K562 (cell line): ENCODE data around the gene KLRK1. TPM values are rescaled to one million over a fixed set of nuclear protein-coding genes. Genes with fewer than 3 reads are reported as not detected.
A peak's percentile ranks its signal among the peaks of the same experiment; 100 is the strongest.

Experiments
- ATAC-seq: fragments of 200-7000 bp; cut with Tn5 transposase; 3 replicates; pipeline ENCODE4 v1.9.1; 2020; ENCODE audit warnings: moderate library complexity
- BruUV-seq: library from RNA; stranded (reverse); fragments of 400-500 nt; replicated peaks from 2 replicates; lab custom pipeline; 2021; lab: Mats Ljungman, UMichigan
- CTCF ChIA-PET: fragments of 300-600 bp; formaldehyde crosslinking; extraction: SDS; loops from one replicate; lab custom pipeline; 2021; ENCODE audit warnings: low intra/inter-chr PET ratio; lab: Yijun Ruan, JAX
- POLR2A ChIA-PET: fragments of 300-600, 350-650 bp; sonication (Branson Sonifier 250); formaldehyde crosslinking; extraction: SDS; loops from one replicate; lab custom pipeline; 2021; ENCODE audit warnings: antibody characterized with exemption, inconsistent platforms; lab: Yijun Ruan, JAX
- DNase-seq, 4 experiments: peaks; one replicate each; pipeline versions ENCODE4 v3.0.0 to v3.0.0-alpha.2; 2011 to 2018; ENCODE audit warnings: low spot score in 3 of 4, mixed read lengths in 3 of 4; ENCODE audit errors: extremely low read depth in 1 of 4
- FAIRE-seq: peaks from 2 replicates; lab custom pipeline; 2011; peaks lifted over from hg19 to GRCh38; lab: Jason Lieb, UNC
- H2AFZ ChIP-seq: 2 replicates; pipeline ENCODE4 v1.6.0; 2011; ENCODE audit warnings: low read depth, low read length, control low read depth, inconsistent platforms
- H3K27ac ChIP-seq: fragments of 200-600 bp; 3 replicates; pipeline ENCODE4 v1.8.0; 2011; ENCODE audit warnings: low read depth, mild to moderate bottlenecking, control low read depth, inconsistent platforms, low read length, moderate library complexity, mixed read lengths; ENCODE audit errors: extremely low read depth
- H3K27me3 ChIP-seq, 2 experiments: fragments of 300-600 bp in 1 of 2; 2 replicates in 1 of 2; 3 replicates in 1 of 2; pipeline versions ENCODE4 v1.6.0 to v1.8.0; 2011; ENCODE audit warnings: inconsistent platforms in 2 of 2, low read length in 2 of 2, mild to moderate bottlenecking in 1 of 2, mixed read lengths in 1 of 2, moderate library complexity in 1 of 2; ENCODE audit not compliant: control insufficient read depth in 2 of 2, insufficient read depth in 2 of 2
- H3K36me3 ChIP-seq: fragments of 300-600 bp; 3 replicates; pipeline ENCODE4 v1.8.0; 2011; ENCODE audit warnings: mild to moderate bottlenecking, low read length, inconsistent platforms; ENCODE audit not compliant: control insufficient read depth, insufficient read depth
- H3K4me1 ChIP-seq, 2 experiments: fragments of 200-600 bp in 1 of 2; replicated peaks in 1 of 2; 2 replicates in 1 of 2; 3 replicates in 1 of 2; pipeline versions ENCODE4 v1.5.1 to v1.8.0; 2011; ENCODE audit warnings: inconsistent platforms in 2 of 2, low read length in 2 of 2, mild to moderate bottlenecking in 1 of 2, mixed read lengths in 1 of 2, moderate library complexity in 1 of 2; ENCODE audit not compliant: control insufficient read depth in 2 of 2, insufficient read depth in 2 of 2
- H3K4me2 ChIP-seq: 2 replicates; pipeline ENCODE4 v1.6.1; 2011; ENCODE audit warnings: low read length, control low read depth, inconsistent platforms, mixed read lengths; ENCODE audit not compliant: insufficient read depth
- H3K4me3 ChIP-seq: fragments of 200-600 bp; sonication (generic), shearing (Covaris generic); 2 replicates; pipeline ENCODE4 v1.5.1; 2016; ENCODE audit warnings: control low read depth, inconsistent platforms
- H3K79me2 ChIP-seq: fragments of 200-600 bp; 3 replicates; pipeline ENCODE4 v1.8.0; 2011; ENCODE audit warnings: low read length, inconsistent platforms; ENCODE audit not compliant: control insufficient read depth, insufficient read depth
- H3K9ac ChIP-seq, 2 experiments: 2 replicates each; pipeline versions ENCODE4 v1.6.0 to v1.6.1; 2011; ENCODE audit warnings: low read depth in 2 of 2, low read length in 2 of 2, control low read depth in 1 of 2, inconsistent platforms in 1 of 2, mild to moderate bottlenecking in 1 of 2, mixed read lengths in 1 of 2; ENCODE audit not compliant: insufficient read depth in 1 of 2
- H3K9me1 ChIP-seq: one replicate; pipeline ENCODE4 v1.6.0; 2011; ENCODE audit warnings: inconsistent platforms, mild to moderate bottlenecking, low read length, moderate library complexity; ENCODE audit not compliant: control insufficient read depth, insufficient read depth
- H3K9me3 ChIP-seq: replicated peaks from 2 replicates; pipeline ENCODE4 v1.5.1; 2011; ENCODE audit warnings: low read depth, low read length, inconsistent platforms; ENCODE audit not compliant: control insufficient read depth, insufficient read depth
- H4K20me1 ChIP-seq: replicated peaks from 2 replicates; pipeline ENCODE4 v1.6.1; 2011; ENCODE audit warnings: low read length, inconsistent platforms, mixed read lengths; ENCODE audit not compliant: control insufficient read depth, insufficient read depth
- ARID3B ChIP-seq: fragments of 250-450 bp; sonication (Bioruptor Pico); IDR thresholded peaks from 2 replicates; pipeline ENCODE4 v1.4.0; 2020; ENCODE audit warnings: borderline replicate concordance
- DIDO1 ChIP-seq: fragments of 450-650 bp; IDR thresholded peaks from 2 replicates; pipeline ENCODE4 v1.6.1; 2016; ENCODE audit warnings: low read depth, missing biosample characterization, missing genetic modification characterization
- HMBOX1 ChIP-seq: sonication (generic); IDR thresholded peaks from 2 replicates; pipeline ENCODE4 v1.6.1; 2016
- PKNOX1 ChIP-seq: fragments of 450-650 bp; IDR thresholded peaks from 2 replicates; pipeline ENCODE4 v1.6.1; 2016
- TAF15 ChIP-seq: fragments of 200-400 bp; formaldehyde crosslinking; IDR thresholded peaks from 2 replicates; pipeline ENCODE4 v1.6.1; 2017; ENCODE audit warnings: mild to moderate bottlenecking, low read depth, low read length, moderate library complexity
- ZKSCAN1 ChIP-seq: fragments of 150-350 bp; IDR thresholded peaks from 2 replicates; pipeline ENCODE4 v1.6.1; 2016; ENCODE audit warnings: low read depth, low read length
- ZNF766 ChIP-seq: fragments of 200-800 bp; sonication (Bioruptor generic); conservative IDR thresholded peaks from 2 replicates; pipeline ENCODE4 v1.6.1; 2016; ENCODE audit warnings: missing genetic modification characterization, missing compliant biosample characterization
- WGBS: fragments of 100-300 bp; shearing (Covaris generic); methylation state at CpG from one replicate; pipeline ENCODE4 v1.1.6; 2016; ENCODE audit warnings: low coverage, mixed read lengths; ENCODE audit not compliant: insufficient coverage; ENCODE audit errors: missing lambda C conversion rate; 5-methylcytosine and 5-hydroxymethylcytosine counted together
- in situ Hi-C: fragments of 300-500 bp; cut with MboI; formaldehyde crosslinking; loops from 4 replicates; pipeline ENCODE4 v1.15.0; 2018; ENCODE audit warnings: inconsistent platforms, mixed read lengths
- intact Hi-C: fragments of 100-400 bp; cut with micrococcal nuclease; formaldehyde crosslinking; loops from 2 replicates; pipeline ENCODE4 v1.14.2; 2022
- polyA plus RNA-seq, 8 experiments: library from polyadenylated mRNA; depleted of rRNA in 4 of 8; stranded (reverse) in 5 of 8; unstranded in 3 of 8; fragments of >200 nt; fragmentation: Nextera tagmentation in 2 of 8; fragmentation: Illumina TruSeq in 1 of 8; extraction: Ambion mirVana in 2 of 8; extraction: Trizol in 1 of 8; gene quantifications; 2 replicates each; pipeline versions ENCODE4 v1.2.1 to v1.2.3, GENCODE V29; 2011 to 2014; ENCODE audit warnings: inconsistent platforms in 1 of 8, missing spikeins in 1 of 8
- total RNA-seq, 7 experiments: library from RNA; depleted of rRNA in 6 of 7; stranded (reverse); fragments of >200 nt in 6 of 7; fragmentation: Illumina TruSeq in 2 of 7; extraction: Trizol in 2 of 7; gene quantifications; 2 replicates each; pipeline versions ENCODE4 v1.2.1 to v1.2.3, GENCODE V29; 2011 to 2021; ENCODE audit warnings: low replicate concordance in 1 of 7
- TF ChIP-seq, protein P1 (sequence below), 2 experiments: fragments of 450-650 bp; IDR thresholded peaks; 2 replicates each; pipeline ENCODE4 v1.6.1; 2016; ENCODE audit warnings: mild to moderate bottlenecking in 2 of 2, borderline replicate concordance in 1 of 2, low read depth in 1 of 2, moderate library complexity in 1 of 2

Gene KLRK1
- total and polyA plus RNA-seq, 9 of the 15 experiments (the other 6 are each of a cell fraction or from before 2014, with no cell fraction given): 0.03 to 0.09 (median 0.06) TPM; not detected in 3

- DNase-seq: peak in 2 of 4 experiments; percentile 50 to 73
- peak overlapping the region; percentile 97 for H3K4me2 ChIP-seq
- peaks cover 6% of the 10 kb centered on the region for H3K9me3 ChIP-seq
- ATAC-seq: peak; percentile 64
- peak overlapping the region; percentile 99 for H3K27ac ChIP-seq
- H3K4me1 ChIP-seq: peaks cover 2 to 24% of the 10 kb centered on the region in 2 experiments; a peak in 4 of 5 replicates
- peak overlapping the region; percentile 91 for H2AFZ ChIP-seq
- H3K9me1 ChIP-seq: no peaks in the 10 kb centered on the region
- peak; percentile 68 for FAIRE-seq
- no peaks in the 10 kb centered on the region; the same call in 2 of the 3 replicates for H3K36me3 ChIP-seq
- in situ Hi-C loops: no loop called here
- H3K27me3 ChIP-seq: no peaks in the 10 kb centered on the region
- no peaks in the 10 kb centered on the region for H4K20me1 ChIP-seq
- peak overlapping the region; percentile 91 to 92; a peak in 3 of 4 replicates for H3K9ac ChIP-seq
- ChIA-PET POLR2A (interaction anchor here (0.6 to 0.9 kb wide), 3 partner anchors 17 to 777 kb away, joined by 3 to 4 read pairs (median 4); no protein-coding TSS in a partner anchor), CTCF (no interaction called here)
- peak overlapping the region; percentile 65 for H3K4me3 ChIP-seq
- WGBS: 2% methylated on average over 15 of the region's 15 CpGs
- intact Hi-C loops: no loop called here
- peaks cover 31% of the 10 kb centered on the region for H3K79me2 ChIP-seq
- no TSS peak for BruUV-seq
- TF ChIP-seq HMBOX1 (peak; percentile 43), DIDO1 (no peak), ZKSCAN1 (no peak), PKNOX1 (no peak), ARID3B (CRISPR knock-in tag) (no peak), ZNF766 (CRISPR knock-in tag) (peak; percentile 15), TAF15 (no peak)
- TF ChIP-seq, protein P1, sequence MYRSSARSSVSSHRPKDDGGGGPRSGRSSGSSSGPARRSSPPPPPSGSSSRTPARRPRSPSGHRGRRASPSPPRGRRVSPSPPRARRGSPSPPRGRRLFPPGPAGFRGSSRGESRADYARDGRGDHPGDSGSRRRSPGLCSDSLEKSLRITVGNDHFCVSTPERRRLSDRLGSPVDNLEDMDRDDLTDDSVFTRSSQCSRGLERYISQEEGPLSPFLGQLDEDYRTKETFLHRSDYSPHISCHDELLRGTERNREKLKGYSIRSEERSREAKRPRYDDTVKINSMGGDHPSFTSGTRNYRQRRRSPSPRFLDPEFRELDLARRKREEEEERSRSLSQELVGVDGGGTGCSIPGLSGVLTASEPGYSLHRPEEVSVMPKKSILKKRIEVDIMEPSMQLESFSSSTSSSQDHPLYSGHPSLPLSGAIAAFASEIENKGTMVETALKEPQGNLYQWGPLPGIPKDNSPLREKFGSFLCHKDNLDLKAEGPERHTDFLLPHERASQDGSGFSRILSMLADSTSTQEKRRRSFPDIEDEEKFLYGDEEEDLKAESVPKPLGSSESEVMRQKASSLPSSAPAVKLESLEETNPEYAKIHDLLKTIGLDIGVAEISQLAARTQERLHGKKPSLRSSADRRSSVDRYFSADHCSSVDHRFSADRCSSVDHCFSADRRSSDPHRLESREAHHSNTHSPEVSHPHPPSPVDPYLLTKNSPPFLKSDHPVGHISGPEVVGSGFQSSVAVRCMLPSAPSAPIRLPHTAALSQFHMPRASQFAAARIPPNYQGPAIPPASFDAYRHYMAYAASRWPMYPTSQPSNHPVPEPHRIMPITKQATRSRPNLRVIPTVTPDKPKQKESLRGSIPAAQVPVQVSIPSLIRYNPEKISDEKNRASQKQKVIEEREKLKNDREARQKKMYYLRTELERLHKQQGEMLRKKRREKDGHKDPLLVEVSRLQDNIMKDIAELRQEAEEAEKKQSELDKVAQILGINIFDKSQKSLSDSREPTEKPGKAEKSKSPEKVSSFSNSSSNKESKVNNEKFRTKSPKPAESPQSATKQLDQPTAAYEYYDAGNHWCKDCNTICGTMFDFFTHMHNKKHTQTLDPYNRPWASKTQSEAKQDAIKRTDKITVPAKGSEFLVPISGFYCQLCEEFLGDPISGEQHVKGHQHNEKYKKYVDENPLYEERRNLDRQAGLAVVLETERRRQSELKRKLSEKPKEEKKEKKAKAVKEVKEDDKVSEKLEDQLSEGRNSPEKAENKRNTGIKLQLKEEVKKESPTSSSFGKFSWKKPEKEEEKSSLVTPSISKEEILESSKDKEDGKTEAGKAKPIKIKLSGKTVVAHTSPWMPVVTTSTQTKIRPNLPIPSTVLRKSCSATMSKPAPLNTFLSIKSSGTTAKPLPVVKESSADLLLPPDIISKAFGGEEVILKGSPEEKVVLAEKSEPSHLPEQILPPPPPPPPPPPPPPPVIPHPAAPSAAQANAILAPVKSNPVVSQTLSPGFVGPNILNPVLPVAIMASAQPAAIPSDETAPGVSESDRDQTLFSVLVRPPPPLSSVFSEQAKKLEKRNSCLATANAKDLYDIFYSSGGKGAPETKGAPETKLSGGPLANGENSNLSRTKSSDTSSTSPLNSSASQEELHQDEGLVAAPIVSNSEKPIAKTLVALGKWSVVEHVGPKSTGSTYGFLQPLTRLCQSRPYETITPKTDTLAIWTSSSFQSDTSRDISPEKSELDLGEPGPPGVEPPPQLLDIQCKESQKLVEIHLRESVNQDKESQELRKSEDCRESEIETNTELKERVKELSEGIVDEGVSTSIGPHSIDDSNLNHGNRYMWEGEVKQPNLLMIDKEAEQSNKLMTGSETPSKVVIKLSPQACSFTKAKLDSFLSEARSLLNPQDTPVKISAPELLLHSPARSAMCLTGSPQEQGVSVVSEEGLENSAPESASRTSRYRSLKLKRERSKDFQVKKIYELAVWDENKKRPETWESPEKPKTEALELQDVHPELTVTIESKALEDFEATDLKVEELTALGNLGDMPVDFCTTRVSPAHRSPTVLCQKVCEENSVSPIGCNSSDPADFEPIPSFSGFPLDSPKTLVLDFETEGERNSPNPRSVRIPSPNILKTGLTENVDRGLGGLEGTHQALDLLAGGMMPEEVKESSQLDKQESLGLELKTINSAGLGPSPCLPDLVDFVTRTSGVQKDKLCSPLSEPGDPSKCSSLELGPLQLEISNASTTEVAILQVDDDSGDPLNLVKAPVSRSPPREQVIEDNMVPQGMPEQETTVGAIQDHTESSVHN (IDR thresholded peaks at IDR 0.05; ENCODE audit: borderline replicate concordance in 1 of 2, low read depth in 1 of 2): peak in 1 of 2 experiments; percentile 79; a peak in 2 of 4 replicates
Measured at GRCh38 chr12:10364815-10365622, 24.8 kb downstream of the KLRK1 start.
